Tibial nerve (tissue), 4 donors: Measurements from ENCODE around the gene CYP17A1. TPM values are rescaled to one million over a fixed set of nuclear protein-coding genes. Genes with fewer than 3 reads are reported as not detected.
"Not testable (repeated sequence)": the region's sequence is repeated elsewhere in the genome, so short reads cannot be mapped to it uniquely, and the experiment has no call there.

Experiments
- DNase-seq, 2 donors: peaks; one replicate each; pipeline ENCODE4 v3.0.0-alpha.2; 2019; ENCODE audit warnings: low spot score in 2 of 2
- H3K27ac ChIP-seq, 4 donors: fragments of 200-600 bp; sonication (generic) in 3 of 4; one replicate each; pipeline ENCODE4 v1.5.1; 2017 to 2019; ENCODE audit warnings: mild to moderate bottlenecking in 1 of 4
- H3K27me3 ChIP-seq, 2 donors: fragments of 200-600 bp; sonication (generic) in 1 of 2; one replicate each; pipeline versions ENCODE4 v1.5.1 to v1.6.0; 2017 to 2019
- H3K36me3 ChIP-seq, 3 donors: fragments of 200-600 bp; sonication (generic); one replicate each; pipeline ENCODE4 v1.5.1; 2018 to 2019
- H3K4me1 ChIP-seq, 4 donors: fragments of 200-600 bp; sonication (generic) in 3 of 4; one replicate each; pipeline ENCODE4 v1.5.1; 2017 to 2019
- H3K4me3 ChIP-seq, 4 donors: fragments of 200-600 bp; sonication (generic) in 3 of 4; one replicate each; pipeline ENCODE4 v1.5.1; 2017 to 2019; ENCODE audit warnings: mild to moderate bottlenecking in 1 of 4, moderate library complexity in 1 of 4
- H3K9me3 ChIP-seq, 4 donors: fragments of 200-600 bp; sonication (generic) in 3 of 4; one replicate each; pipeline ENCODE4 v1.5.1; 2017 to 2019
- CTCF ChIP-seq, 5 experiments: fragments of 200-600 bp in 3 of 5; fragments of 450-650 bp in 2 of 5; sonication (generic) in 3 of 5; IDR thresholded peaks; one replicate each; pipeline ENCODE4 v1.5.1; 2016 to 2019; ENCODE audit warnings: antibody characterized with exemption in 5 of 5, mild to moderate bottlenecking in 3 of 5, moderate library complexity in 2 of 5
- EP300 ChIP-seq, 2 donors: sonication (generic); formaldehyde crosslinking; IDR thresholded peaks; one replicate each; pipeline ENCODE4 v1.6.1; 2017; ENCODE audit warnings: antibody characterized with exemption in 2 of 2, mild to moderate bottlenecking in 1 of 2
- POLR2A ChIP-seq, 2 donors: fragments of 450-650 bp; IDR thresholded peaks; one replicate each; pipeline ENCODE4 v1.6.1; 2017; ENCODE audit warnings: antibody characterized with exemption in 2 of 2, mild to moderate bottlenecking in 2 of 2, moderate library complexity in 2 of 2
- WGBS, 2 donors: methylation state at CpG; one replicate each; pipeline ENCODE4 v1.1.5; 2018; 5-methylcytosine and 5-hydroxymethylcytosine counted together
- total RNA-seq, 4 donors: library from RNA; depleted of rRNA; stranded (reverse); fragments of >200 nt; gene quantifications; one replicate each; pipeline ENCODE4 v1.1.0, GENCODE V29; 2016

CYP17A1 gene
- total RNA-seq, 4 donors from 2014 or later, result not detected

- H3K27ac ChIP-seq, result no peak overlapping the region
- no peaks in the 10 kb centered on the region for H3K36me3 ChIP-seq
- no peak overlapping the region for H3K4me3 ChIP-seq
- DNase-seq, result no peak
- H3K27me3 ChIP-seq, result peaks cover 0 to 21% of the 10 kb centered on the region in 2 donors
- TF ChIP-seq CTCF (IDR thresholded peaks at IDR 0.05) (no peak), POLR2A (IDR thresholded peaks at IDR 0.05) (no peak), EP300 (IDR thresholded peaks at IDR 0.05) (no peak)
- peaks cover 0 to 7% (median 0%) of the 10 kb centered on the region in 4 donors for H3K4me1 ChIP-seq
- H3K9me3 ChIP-seq, result peaks cover 0 to 11% (median 0%) of the 10 kb centered on the region in 4 donors
- WGBS, 2 donors, result 81 to 85% methylated on average over 11 of the region's 11 CpGs
These were observed 4.7 kb upstream of the CYP17A1 start for GRCh38 chr10:102841827-102842345.

- not testable (repeated sequence) for H3K4me3 ChIP-seq, H3K27ac ChIP-seq, H3K36me3 ChIP-seq, DNase-seq
- Histone ChIP-seq H3K4me1 (peaks cover 0 to 15% (median 0%) of the 10 kb centered on the region in 4 donors), H3K9me3 (peaks cover 0 to 11% (median 0%) of the 10 kb centered on the region in 4 donors), H3K27me3 (peaks cover 0 to 13% of the 10 kb centered on the region in 2 donors)
- WGBS, 2 donors, result 90 to 91% methylated on average over 9 of the region's 9 CpGs
These were observed 1.2 kb upstream of the CYP17A1 start for GRCh38 chr10:102838276-102838927.

GRCh38 chr10:102835007-102835482 is 2.2 kb downstream of the CYP17A1 start:
- Histone ChIP-seq H3K9me3 (peaks cover 0 to 11% (median 0%) of the 10 kb centered on the region in 4 donors), H3K4me3 (no peak overlapping the region), H3K4me1 (peaks cover 0 to 15% (median 0%) of the 10 kb centered on the region in 4 donors), H3K27me3 (no peaks in the 10 kb centered on the region), H3K36me3 (peaks cover 0 to 12% (median 0%) of the 10 kb centered on the region in 3 donors), H3K27ac (no peak overlapping the region)
- peak; percentile 58 to 78 for DNase-seq
- WGBS, 2 donors, result 65 to 69% methylated on average over 11 of the region's 11 CpGs
- TF ChIP-seq EP300 (IDR thresholded peaks at IDR 0.05) (no peak), POLR2A (IDR thresholded peaks at IDR 0.05) (no peak), CTCF (IDR thresholded peaks at IDR 0.05) (peak; percentile 76 to 92 (median 81))

GRCh38 chr10:102834143-102834542 is 3.1 kb downstream of the CYP17A1 start:
- Histone ChIP-seq H3K4me3 (no peak overlapping the region), H3K4me1 (peaks cover 0 to 15% (median 0%) of the 10 kb centered on the region in 4 donors), H3K27me3 (no peaks in the 10 kb centered on the region), H3K27ac (no peak overlapping the region), H3K36me3 (peaks cover 0 to 13% (median 0%) of the 10 kb centered on the region in 3 donors), H3K9me3 (peaks cover 0 to 11% (median 0%) of the 10 kb centered on the region in 4 donors)
- 59 to 63% methylated on average over 9 of the region's 9 CpGs for WGBS, 2 donors
- TF ChIP-seq POLR2A (IDR thresholded peaks at IDR 0.05) (no peak), CTCF (IDR thresholded peaks at IDR 0.05) (no peak), EP300 (IDR thresholded peaks at IDR 0.05) (no peak)
- no peak for DNase-seq

- no peak overlapping the region for H3K27ac ChIP-seq
- TF ChIP-seq CTCF (IDR thresholded peaks at IDR 0.05) (no peak), EP300 (IDR thresholded peaks at IDR 0.05) (no peak), POLR2A (IDR thresholded peaks at IDR 0.05) (no peak)
- WGBS, 2 donors, result 89 to 93% methylated on average over 4 of the region's 4 CpGs
These were observed 4.2 kb downstream of the CYP17A1 start for GRCh38 chr10:102832987-102833386.

More at GRCh38 chr10:102832987-102833386, 4.2 kb downstream of the CYP17A1 start:
- no peaks in the 10 kb centered on the region for H3K27me3 ChIP-seq
- peaks cover 0 to 4% (median 0%) of the 10 kb centered on the region in 4 donors for H3K9me3 ChIP-seq
- DNase-seq, result no peak
- peaks cover 0 to 15% (median 0%) of the 10 kb centered on the region in 4 donors for H3K4me1 ChIP-seq
- H3K4me3 ChIP-seq, result no peak overlapping the region
- peaks cover 0 to 25% (median 0%) of the 10 kb centered on the region in 3 donors for H3K36me3 ChIP-seq
